HFF-Myc (cell line): ENCODE results near the gene CHMP6.

ENCODE experiments used
- DNase-seq: peaks from one replicate; pipeline ENCODE4 v3.0.0-alpha.2; 2011; ENCODE audit warnings: low read depth; ENCODE audit errors: extremely low read depth
- H3K4me3 ChIP-seq: replicated peaks from 2 replicates; pipeline ENCODE4 v1.5.1; 2011; ENCODE audit warnings: low read depth, mild to moderate bottlenecking, control low read depth, low read length
- TF ChIP-seq, protein P1 (sequence below): IDR thresholded peaks from 2 replicates; pipeline ENCODE4 v1.5.1; 2012; ENCODE audit warnings: mild to moderate bottlenecking, low read depth, low read length, control low read depth; ENCODE audit errors: missing control alignments

CHMP6 gene

DNA sequence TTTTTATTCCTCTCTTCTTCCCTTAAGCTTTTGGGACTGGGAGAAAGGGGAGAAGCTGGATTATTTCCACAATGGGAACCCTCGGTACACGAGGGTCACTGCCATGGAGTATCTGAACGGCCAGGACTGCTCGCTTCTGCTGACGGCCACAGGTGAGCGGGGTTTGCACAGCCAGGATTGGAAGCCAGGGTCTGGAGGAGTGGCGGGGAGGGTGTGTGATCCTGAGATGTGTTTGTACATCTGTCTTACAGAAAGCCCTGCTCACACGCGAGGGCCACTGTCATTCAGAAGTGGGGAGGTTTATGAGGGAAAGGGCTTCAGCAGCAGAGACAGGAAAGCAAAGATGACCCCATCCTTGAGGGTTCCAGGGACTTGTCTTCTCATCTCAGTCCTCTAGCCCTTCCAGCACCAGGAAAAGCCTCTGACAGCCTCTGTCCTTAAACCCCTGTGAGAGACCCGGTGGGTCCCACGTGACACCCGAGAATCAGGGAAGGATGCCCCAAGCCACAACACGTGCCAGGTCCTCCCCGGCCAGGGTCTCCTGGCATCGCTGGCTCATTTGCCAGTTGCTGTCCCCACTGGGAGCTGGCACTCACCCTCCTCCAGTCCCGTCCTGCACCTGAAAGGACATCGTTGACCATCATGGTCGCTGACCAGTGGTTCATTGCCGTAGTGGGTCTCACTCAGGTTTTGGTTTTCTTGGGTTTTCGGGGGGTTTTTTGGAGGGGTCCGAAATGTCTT is 44.3 kb upstream of the CHMP6 start:
- no peak for DNase-seq
- TF ChIP-seq, protein P1, sequence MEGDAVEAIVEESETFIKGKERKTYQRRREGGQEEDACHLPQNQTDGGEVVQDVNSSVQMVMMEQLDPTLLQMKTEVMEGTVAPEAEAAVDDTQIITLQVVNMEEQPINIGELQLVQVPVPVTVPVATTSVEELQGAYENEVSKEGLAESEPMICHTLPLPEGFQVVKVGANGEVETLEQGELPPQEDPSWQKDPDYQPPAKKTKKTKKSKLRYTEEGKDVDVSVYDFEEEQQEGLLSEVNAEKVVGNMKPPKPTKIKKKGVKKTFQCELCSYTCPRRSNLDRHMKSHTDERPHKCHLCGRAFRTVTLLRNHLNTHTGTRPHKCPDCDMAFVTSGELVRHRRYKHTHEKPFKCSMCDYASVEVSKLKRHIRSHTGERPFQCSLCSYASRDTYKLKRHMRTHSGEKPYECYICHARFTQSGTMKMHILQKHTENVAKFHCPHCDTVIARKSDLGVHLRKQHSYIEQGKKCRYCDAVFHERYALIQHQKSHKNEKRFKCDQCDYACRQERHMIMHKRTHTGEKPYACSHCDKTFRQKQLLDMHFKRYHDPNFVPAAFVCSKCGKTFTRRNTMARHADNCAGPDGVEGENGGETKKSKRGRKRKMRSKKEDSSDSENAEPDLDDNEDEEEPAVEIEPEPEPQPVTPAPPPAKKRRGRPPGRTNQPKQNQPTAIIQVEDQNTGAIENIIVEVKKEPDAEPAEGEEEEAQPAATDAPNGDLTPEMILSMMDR, result no peak
- H3K4me3 ChIP-seq, result no peak overlapping the region

DNA sequence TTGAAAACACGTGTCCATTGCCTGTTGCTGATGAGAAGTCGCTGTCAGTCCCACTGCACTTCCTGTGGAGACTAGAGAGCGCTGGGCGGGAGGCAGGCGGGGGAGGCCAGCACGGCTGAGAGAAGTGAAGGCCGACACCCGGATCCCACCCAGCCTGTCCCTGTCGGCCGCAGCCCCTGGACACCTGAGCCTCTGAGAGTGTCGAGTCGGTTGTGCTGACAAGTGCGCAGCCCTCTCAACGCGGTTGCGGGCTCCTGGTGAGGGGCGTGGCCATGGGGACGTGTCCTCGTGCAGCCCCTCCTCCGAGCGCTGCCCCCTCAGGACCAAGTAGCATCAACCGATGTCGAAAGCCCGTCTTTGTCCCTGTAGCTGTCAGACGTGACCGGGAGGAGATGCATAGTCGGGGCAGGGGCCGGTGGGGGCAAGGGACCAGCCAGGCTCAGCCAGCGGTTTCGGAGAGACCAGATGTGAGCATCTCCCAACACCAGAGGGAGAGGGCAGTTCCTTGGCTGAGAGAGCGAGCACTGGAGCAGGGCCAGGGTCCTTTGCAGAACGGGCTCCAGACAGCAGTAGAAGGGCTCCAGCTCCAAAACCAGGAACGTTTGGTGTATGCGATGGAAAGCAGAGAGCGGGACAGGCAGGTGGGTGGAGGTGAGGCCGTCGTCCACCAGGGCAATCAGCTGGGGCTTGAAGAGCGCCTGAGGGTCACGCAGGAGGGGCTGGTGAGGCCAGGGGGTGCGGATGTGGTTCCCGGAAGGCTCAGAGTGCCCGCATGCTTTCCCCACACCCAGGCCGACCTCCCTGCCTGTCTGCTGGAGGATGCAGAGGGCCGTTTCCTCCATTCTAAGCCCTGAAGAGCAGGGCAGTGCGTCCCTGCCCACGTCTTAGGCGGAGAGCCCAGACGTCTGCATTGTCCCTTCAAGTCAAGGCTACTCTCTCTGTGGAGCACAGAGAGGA is 43.3 kb upstream of the CHMP6 start:
- H3K4me3 ChIP-seq, result no peak overlapping the region
- TF ChIP-seq, protein P1, result no peak
- no peak for DNase-seq

DNA sequence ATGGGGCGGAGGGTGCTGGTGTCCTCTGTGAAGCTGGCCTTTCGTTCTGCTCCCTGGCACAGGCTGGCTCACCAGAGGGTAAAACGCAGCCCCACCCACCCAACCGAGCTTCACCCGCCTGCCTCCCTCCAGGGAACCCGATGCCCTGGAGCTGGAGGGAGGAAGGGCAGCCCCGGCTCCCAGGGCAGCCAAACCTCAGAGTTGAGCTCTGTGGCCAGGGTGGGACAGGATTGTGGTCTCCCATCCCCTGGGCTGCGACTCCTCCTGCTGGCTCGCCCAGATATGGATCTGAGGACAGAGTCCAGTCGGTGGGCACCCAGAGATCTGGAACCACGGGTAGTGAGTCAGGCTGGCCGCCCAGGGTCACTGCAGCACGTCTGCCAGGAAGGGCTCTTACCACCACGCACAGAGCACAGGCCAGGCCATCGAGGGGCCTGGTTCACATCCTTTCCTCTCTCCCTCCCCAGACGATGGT is 42.6 kb upstream of the CHMP6 start:
- no peak for DNase-seq
- no peak overlapping the region for H3K4me3 ChIP-seq
- TF ChIP-seq, protein P1, result no peak

DNA sequence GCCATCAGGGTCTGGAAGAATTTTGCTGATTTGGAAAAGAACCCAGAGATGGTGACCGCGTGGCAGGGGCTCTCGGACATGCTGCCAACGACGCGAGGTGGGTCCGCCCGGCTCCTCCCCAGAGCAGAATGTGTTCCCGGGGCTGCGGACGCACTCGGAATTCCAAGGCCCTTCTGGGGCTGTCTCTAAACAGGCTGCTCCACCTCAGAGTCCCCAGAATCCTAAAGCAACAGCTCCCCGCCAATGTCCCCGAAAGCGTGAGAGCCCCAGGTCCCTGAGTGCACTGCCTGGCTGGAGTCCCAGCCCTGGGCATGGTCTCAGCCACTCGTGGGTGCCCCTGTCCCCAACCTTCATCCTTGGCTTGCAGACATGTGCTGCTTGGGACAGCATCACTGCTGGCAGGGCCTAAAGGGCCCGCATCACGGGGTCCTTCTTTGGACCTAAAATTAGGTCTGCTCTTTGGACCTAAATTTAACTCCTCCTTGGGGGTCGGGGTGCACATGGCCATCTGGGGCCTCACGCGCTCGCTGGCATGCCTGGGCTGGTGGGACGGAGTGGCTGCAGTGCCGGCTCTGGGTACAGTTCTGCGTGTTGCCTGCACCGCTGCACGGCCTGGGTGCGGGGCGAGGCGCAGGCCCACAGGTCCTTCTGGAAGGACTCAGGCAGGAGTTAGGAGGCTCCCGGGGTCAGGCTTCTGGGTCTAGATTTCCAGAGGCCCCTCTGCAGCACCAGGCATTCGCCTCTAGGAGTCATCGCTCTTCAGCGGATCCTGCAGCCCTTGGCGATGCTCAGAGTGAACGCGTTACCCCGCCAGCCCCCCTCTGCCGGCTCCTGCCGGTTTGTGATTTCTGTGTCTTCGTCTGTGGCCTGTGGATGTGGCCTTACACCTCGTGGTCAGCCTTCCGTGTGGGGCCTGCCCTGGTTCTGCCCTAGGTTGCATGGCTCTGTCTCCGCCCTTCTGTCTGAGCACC is 41.9 kb upstream of the CHMP6 start:
- TF ChIP-seq, protein P1, result no peak

DNA sequence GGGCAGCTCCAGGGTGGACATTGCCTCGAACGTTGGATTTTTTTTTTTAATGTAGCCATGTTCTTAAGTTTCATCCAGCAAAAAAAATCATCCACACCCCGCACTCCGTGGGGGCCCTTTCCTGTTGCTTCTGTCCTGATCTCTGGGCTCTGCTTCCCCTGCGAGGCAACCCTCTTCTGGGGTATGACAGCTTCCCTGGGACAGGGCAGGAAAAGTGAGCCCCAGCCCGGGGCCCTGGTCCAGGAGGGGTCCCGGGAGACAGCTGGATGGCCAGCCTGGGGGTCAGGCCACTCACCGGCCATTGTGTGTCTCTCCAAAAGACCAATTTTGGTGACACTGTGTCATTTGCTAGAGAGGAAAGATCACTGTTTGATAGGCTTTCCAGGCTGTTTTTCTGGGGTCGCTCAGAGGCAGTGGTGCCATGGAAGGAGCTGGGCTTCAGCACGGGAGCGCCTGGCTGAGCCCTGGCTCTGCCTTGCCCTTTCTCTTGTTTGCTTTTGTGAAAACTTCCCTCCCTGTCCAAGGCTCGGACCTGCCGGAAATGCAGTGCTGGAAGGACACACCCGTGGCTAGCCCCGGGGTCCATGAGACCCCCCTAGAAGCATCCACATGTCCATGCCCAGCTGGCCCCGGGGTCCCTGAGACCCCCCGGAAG is 41.0 kb upstream of the CHMP6 start:
- no peak for DNase-seq
- no peak overlapping the region for H3K4me3 ChIP-seq
- TF ChIP-seq, protein P1, result no peak

More for the DNA sequence above, 41.9 kb upstream of the CHMP6 start:
- DNase-seq, result no peak
- no peak overlapping the region for H3K4me3 ChIP-seq
